Body of pancreas (tissue), 4 donors: ENCODE results near the gene SCN5A. TPM values are rescaled to one million over a fixed set of nuclear protein-coding genes. Genes with fewer than 3 reads are reported as not detected.

Source experiments
- ATAC-seq: fragments of 150-250 bp; one replicate; pipeline ENCODE4 v1.9.1; 2016
- DNase-seq, 4 donors: peaks; one replicate each; pipeline ENCODE4 v3.0.0-alpha.2; 2019
- H3K27ac ChIP-seq, 4 donors: fragments of 200-600 bp; sonication (generic); 1 replicate in 3 of 4; 2 replicates in 1 of 4; pipeline versions ENCODE4 v1.5.1 to v1.6.1; 2016 to 2019; ENCODE audit warnings: mild to moderate bottlenecking in 1 of 4, mixed read lengths in 1 of 4, moderate library complexity in 1 of 4
- H3K27me3 ChIP-seq, 2 donors: fragments of 200-600 bp; sonication (generic); one replicate each; pipeline ENCODE4 v1.6.0; 2016; ENCODE audit warnings: mild to moderate bottlenecking in 1 of 2
- H3K36me3 ChIP-seq, 2 donors: fragments of 200-600 bp; sonication (generic); replicated peaks in 1 of 2; 2 replicates each; pipeline ENCODE4 v1.5.1; 2016; ENCODE audit warnings: low read depth in 2 of 2; ENCODE audit not compliant: insufficient read depth in 1 of 2
- H3K4me1 ChIP-seq: fragments of 200-600 bp; sonication (generic); one replicate; pipeline ENCODE4 v1.6.0; 2016
- H3K4me3 ChIP-seq, 2 donors: fragments of 200-600 bp; sonication (generic); 1 replicate in 1 of 2; 2 replicates in 1 of 2; pipeline ENCODE4 v1.5.1; 2016 to 2019
- H3K9me3 ChIP-seq, 3 donors: fragments of 200-600 bp; sonication (generic); 1 replicate in 2 of 3; 2 replicates in 1 of 3; pipeline ENCODE4 v1.5.1; 2016
- CTCF ChIP-seq, 7 experiments: fragments of 450-650 bp in 4 of 7; fragments of 200-600 bp in 3 of 7; sonication (generic) in 3 of 7; IDR thresholded peaks; one replicate each; pipeline ENCODE4 v1.5.1; 2016 to 2019; ENCODE audit warnings: antibody characterized with exemption in 7 of 7
- POLR2A ChIP-seq, 3 donors: fragments of 450-650 bp; IDR thresholded peaks; one replicate each; pipeline ENCODE4 v1.6.1; 2016; ENCODE audit warnings: antibody characterized with exemption in 3 of 3, mild to moderate bottlenecking in 2 of 3
- WGBS, 2 donors: methylation state at CpG; one replicate each; pipeline ENCODE4 v1.1.5; 2017; 5-methylcytosine and 5-hydroxymethylcytosine counted together
- intact Hi-C: fragments of 100-400 bp; cut with DNase I; formaldehyde crosslinking; loops from one replicate; pipeline ENCODE4 v1.15.1; 2023
- total RNA-seq, 2 donors: library from RNA; depleted of rRNA; stranded (reverse); fragments of >200 nt; gene quantifications; one replicate each; pipeline ENCODE4 v1.1.0, GENCODE V29; 2016

Gene SCN5A
- total RNA-seq, 2 donors from 2014 or later = 0.26 TPM; not detected in 1

GRCh38 chr3:38590521-38590920 is 59.0 kb downstream of the SCN5A start:
- Histone ChIP-seq H3K27ac (no peak overlapping the region), H3K27me3 (no peaks in the 10 kb centered on the region), H3K36me3 (no peaks in the 10 kb centered on the region), H3K4me3 (no peak overlapping the region), H3K4me1 (no peaks in the 10 kb centered on the region), H3K9me3 (no peaks in the 10 kb centered on the region)
- DNase-seq (no peak), ATAC-seq (no peak)
- WGBS, 2 donors = 45 to 69% methylated on average over 2 of the region's 2 CpGs
- intact Hi-C loops = no loop called here
- TF ChIP-seq POLR2A (IDR thresholded peaks at IDR 0.05) = no peak
- TF ChIP-seq CTCF (IDR thresholded peaks at IDR 0.05) = no peak

- Histone ChIP-seq H3K4me1 (no peaks in the 10 kb centered on the region), H3K27me3 (no peaks in the 10 kb centered on the region), H3K36me3 (no peaks in the 10 kb centered on the region), H3K27ac (no peak overlapping the region), H3K4me3 (no peak overlapping the region), H3K9me3 (no peaks in the 10 kb centered on the region)
- WGBS, 2 donors = 58 to 63% methylated on average over 18 to 20 of the region's 20 CpGs
- DNase-seq (no peak), ATAC-seq (no peak)
- intact Hi-C loops = no loop called here
- TF ChIP-seq CTCF (IDR thresholded peaks at IDR 0.05) (no peak), POLR2A (IDR thresholded peaks at IDR 0.05) (no peak)
Observed at GRCh38 chr3:38588995-38589937, 60.2 kb downstream of the SCN5A start.

- DNase-seq (peak in 1 of 4 donors; percentile 9), ATAC-seq (no peak)
- Histone ChIP-seq H3K4me1 (no peaks in the 10 kb centered on the region), H3K36me3 (no peaks in the 10 kb centered on the region), H3K27ac (no peak overlapping the region), H3K4me3 (no peak overlapping the region), H3K27me3 (no peaks in the 10 kb centered on the region), H3K9me3 (no peaks in the 10 kb centered on the region)
- 71 to 85% methylated on average over 6 to 10 of the region's 10 CpGs for WGBS, 2 donors
- intact Hi-C loops = no loop called here
- TF ChIP-seq POLR2A (IDR thresholded peaks at IDR 0.05) = no peak
- TF ChIP-seq CTCF (IDR thresholded peaks at IDR 0.05) = no peak
Observed at GRCh38 chr3:38588371-38588971, 61.0 kb downstream of the SCN5A start.

DNA sequence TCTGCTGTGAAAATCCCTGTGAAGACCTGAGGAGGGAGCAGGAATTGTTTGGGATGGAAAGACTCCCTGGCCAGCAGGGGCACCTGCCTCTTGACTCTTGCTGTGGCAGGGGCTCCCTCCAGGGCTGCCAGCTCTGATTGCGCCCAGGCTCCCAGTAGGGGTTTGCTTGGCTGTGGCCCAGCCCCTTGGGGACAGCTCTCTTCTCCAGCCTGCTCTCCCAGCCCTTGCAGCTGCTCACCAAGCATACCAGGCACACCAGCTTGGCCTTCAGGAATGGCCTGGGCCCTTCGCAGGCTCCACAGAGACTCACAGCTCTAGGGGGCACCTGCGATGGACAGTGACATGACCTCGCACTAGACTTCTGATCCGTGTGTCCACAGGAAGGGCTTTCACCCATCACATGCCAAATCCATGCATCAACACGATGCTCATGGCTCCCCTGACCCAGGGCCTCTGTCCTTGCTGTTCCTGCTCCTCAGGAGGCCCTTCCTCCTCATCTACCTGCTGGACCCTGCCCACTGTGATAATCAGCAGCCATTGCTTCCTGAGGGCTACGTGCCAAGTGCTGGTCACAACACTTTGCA is 61.8 kb downstream of the SCN5A start:
- H3K4me1 ChIP-seq = no peaks in the 10 kb centered on the region
- no peaks in the 10 kb centered on the region for H3K9me3 ChIP-seq
- H3K27me3 ChIP-seq = no peaks in the 10 kb centered on the region
- DNase-seq = peak in 1 of 4 donors; percentile 8
- H3K36me3 ChIP-seq = no peaks in the 10 kb centered on the region
- intact Hi-C loops = no loop called here
- H3K4me3 ChIP-seq = no peak overlapping the region
- no peak overlapping the region for H3K27ac ChIP-seq
- no peak for ATAC-seq
- WGBS, 2 donors = 44 to 74% methylated on average over 3 to 7 of the region's 7 CpGs
- TF ChIP-seq POLR2A (IDR thresholded peaks at IDR 0.05) (no peak), CTCF (IDR thresholded peaks at IDR 0.05) (no peak)
